GM19023 (cell line): ENCODE measurements around the gene EVA1A.

Experiments used
- ATAC-seq: cut with Tn5 transposase; IDR thresholded peaks from one replicate; pipeline ENCODE4 v1.9.1; 2021; ENCODE audit warnings: mild to moderate bottlenecking, moderate library complexity; ENCODE audit not compliant: unreplicated experiment

EVA1A gene

DNA sequence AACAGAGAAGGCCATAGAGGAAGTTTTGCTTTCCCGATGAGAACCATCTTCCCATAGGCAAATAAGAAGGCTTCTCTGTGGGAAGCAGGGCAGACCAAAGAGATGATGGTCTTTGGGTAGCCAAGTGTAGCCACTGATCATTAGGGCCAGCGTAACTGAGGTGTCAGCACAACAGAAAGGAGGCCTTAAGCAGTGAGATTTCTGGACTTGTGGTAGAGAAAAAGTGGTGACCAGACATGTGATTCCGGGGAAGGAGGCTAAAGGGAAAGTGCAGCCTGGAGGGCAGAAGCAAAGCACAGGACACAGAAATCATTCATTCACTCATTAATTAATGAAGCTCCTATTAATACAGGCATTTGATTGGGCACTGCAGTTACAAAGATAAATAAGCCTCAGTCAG, 15.4 kb downstream of the EVA1A start:
- ATAC-seq: no peak

DNA sequence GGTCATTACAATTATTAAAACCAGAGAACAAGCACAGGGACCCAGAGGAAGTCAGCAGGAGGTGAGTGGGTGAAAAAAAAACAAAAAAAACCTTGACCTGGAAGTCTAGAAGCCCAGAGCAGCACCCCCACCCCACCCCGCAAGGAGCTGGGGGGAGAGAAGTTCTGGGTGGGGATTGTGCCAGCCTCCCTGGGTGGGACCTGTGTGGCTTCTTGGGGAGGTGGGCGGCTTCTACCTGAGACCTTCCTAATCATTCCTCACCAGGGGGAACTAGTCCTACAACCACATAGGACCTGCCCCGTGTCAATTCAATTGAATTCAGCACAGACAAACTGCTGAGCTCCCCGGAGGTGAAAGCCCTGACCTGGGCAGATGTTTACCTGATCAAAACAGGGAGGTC, 17.3 kb downstream of the EVA1A start:
- no peak for ATAC-seq

DNA sequence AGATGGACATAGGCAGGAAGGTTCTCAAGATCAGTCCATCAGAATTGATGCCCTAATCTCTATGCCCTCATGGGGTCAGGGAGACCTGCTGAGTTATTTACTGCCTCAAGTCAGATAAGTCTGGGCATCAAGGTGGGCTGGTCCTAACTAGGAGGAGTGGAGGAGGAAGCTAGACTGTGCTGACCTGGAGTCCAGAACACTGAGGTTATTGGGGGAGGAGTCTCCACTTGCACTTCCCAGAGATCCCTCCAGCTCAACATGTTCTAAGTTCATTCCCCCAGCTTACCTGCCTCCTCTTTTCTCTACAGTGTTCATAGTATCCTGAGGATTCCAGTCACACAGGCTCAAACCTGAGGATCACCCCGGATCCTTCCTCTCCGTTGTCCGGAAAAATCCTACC, 19.3 kb downstream of the EVA1A start:
- ATAC-seq: no peak

DNA sequence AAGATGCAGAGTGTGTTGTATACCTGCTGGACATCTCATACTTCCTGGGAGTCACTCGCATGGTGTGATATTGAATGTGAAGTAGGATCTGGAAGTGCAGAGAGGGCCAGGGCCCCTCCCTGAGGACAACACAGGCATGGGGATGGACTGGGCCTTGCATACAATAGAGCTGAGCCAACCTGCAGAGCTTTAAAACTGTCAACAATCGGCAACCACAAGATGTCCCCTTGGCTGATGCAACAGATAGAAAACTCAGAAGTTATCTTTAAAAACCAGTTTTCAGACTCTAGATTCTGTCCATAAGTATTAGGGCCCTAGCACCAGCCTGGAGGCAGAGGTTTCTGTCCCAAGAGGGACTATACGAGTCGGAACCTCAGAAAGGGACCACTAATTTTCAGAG, 19.7 kb downstream of the EVA1A start:
- no peak for ATAC-seq

DNA sequence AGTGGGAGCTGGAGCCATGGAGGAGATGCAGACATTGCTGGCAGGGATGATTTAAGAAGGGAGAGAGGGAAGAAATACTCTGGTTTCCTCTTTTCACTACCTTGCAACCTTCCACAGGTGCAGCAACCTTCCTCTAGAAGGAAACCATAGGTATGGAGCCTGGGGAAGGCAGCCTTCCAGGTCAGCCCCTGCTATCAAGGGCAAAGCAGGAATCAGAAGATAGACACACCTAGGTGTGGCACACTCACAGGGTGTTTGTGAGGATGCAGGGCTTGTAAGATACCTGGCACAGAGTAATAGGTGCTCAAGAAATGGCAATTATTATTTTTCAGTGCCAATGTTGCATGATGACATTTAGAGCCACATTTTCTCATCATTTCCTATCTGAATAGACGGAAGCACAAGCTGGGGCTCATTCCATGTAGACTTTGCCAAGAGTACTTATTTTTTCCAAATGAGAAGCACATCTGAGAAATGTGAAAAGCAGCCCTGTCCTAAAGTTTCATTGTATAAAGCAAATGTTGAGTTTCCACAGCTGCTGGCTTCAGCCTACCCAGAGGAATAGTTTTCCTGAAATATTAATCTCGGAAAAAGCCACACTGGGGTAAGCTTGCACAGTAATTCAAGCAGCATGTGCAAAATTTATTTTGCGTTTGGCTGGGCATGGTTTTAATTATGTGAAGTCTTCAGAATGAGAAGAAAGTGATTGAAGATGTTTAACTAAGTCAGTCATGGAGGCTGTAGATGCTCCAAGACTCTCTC, 20.6 kb downstream of the EVA1A start:
- no peak for ATAC-seq

DNA sequence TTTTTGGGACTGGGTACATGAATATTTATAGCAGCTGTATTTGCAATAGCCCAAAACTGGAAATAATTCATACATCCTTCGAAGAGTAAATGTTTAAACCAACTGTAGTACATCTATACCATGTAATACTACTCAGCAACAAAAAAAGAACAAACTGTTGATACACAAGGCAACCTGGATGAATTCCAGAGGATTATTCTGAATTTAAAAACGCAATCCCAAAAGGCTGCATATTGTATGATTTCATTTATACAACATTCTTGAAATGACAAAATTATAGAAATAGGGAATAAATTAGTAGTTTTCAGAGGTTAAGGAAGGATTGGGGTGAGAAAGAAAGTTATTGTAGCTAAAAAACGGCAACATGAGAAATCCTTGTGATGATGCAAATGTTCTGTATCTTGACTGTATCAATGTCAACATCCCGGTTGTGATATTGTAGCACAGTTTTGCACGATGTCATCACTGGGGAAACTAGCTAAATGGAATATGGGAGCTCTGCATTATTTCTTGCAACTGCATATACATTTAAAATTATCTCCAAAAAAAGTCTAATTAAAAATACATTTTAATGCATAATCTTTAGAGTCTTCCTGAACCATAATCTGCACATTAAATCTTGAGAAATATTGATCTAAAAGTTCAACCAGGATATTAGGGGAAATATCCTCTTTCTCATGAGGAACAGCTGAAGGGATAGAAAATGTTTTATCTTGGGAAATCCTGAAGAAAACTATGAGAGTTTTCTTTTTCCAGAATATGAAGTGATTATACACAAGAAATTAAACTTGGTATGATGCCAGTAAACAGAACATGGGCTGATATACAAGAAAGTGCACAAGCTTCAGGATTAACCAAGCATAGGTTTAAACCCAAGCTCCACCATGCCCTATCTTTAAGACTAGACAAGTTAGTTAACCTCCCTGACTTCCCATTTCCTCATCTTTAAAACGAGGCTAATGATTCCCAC, 21.9 kb downstream of the EVA1A start:
- no peak for ATAC-seq

DNA sequence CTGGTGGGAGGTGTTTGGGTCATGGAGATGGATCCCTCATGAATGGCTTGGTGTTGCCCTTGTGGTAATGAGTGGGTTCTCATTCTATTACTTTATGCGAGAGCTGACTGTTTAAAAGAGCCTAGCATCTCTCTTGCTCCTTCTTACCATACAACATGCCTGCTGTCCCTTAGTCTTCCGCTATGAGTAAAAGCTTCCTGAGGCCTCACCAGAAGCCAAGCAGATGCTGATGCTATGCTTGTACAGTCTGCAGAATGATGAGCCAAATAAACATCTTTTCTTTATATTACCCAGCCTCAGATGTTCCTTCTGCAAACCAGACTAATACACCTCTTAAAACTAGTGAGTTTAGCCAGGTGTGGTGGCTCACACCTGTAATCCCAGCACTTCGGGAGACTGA, 23.1 kb downstream of the EVA1A start:
- ATAC-seq: no peak

DNA sequence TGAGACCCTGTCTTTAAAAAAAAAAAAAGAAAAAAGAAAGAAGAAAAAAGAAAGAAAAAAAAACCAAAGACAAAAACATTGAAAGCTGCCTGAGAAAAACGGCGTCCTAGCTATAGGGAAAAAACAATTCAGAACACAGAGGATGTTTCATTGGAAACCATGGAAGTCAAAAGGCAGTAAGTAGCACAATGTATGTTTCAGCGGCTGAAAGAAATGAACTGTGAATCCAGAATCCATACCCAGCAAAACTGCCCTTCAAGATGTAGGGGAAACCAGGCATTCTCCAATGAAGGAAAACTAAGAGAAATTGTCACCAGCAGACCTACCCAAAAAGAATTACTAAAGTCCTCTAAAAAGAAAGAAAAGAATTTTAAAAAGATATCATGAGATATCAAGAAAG, 27.6 kb downstream of the EVA1A start:
- ATAC-seq: no peak

DNA sequence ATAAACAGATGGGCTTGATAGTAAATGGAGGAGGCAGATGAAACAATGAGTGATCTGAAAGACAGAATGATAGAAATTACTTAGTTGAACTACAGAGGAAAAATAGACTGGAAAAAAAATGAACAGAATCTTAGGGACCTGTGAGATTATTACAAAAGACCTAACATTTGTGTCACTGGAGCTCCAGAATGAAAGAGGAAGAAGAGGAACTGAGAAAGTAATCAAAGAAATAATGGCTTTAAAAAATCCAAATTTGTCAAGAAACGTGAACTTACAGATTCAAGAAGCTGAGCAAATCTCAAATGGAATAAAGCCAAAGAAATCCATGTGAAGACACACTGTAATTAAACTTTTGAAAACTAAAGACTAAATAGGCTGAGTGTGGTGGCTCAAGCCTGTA, 28.3 kb downstream of the EVA1A start:
- ATAC-seq: no peak

DNA sequence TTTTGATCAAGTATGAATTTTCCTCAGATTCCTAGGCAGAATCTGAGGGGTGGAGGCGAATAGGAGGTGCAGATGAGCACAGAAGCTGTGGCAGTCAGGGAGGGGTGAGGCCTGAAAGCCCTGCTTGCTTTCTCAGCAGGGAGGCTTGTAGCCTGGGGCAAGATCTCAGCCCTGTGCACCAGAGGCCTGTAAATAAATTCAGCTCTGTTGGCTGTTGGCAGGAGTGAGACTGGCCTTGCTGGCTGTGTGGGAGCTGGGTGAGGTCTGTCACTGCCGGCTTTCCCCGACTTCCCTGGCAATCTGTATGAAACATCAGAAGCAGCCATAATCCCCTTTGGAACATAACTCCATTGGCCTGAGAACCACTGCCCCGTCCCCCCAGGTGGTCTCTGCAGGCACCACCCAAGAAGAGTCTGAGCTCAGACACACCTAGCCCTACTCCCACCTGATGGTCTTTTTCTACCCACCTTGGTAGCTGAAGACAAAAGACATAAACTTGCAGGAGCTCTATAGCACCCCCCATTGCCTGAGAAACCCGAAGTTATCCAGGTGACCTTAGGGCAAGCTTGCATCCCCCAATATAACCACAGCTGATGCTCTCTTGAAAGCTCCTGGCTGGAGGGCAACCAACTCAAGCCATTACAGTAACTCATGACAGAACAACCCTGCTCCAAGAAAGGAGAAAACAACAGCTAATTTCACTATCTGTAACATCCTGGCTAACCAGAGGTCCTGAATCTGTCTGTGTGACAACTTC, 32.3 kb downstream of the EVA1A start:
- ATAC-seq: no peak

DNA sequence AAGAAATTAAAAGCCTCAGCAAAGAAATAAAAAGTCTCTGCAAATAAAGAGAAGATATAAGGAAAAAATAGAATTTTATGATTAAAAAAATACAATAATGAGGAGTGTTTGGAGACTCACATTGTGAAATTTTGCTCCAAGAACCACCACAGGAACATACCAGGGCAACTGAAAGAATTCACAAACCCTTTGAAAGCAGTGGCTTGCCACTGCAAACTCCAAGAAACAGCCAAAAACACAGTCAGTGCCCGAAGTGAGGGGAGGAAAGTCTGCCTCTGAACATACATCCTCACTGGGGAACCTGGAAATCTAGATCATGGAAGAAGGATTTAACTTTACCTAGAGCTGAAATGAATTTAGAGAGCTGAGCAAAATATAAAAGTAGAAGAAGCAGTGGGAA, 33.1 kb downstream of the EVA1A start:
- ATAC-seq: no peak

DNA sequence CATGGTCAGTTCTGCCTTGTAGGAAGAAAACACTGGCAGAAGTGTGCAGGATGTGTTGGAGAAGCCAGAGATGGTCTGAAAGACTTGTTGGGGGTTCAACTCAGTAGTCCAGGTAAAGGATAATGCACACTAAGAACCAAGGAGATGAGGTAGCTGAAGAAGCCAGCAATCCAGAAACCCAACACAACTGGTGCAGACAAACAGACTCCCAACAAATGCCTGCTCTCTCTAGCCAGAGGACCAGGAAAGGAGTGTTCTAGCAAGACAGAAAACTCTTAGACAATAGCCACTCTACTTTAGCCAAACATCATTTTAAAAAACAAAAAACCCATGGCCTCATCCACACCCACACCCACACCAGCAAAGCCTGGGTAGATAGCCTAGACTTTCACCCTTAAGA, 33.9 kb downstream of the EVA1A start:
- no peak for ATAC-seq

DNA sequence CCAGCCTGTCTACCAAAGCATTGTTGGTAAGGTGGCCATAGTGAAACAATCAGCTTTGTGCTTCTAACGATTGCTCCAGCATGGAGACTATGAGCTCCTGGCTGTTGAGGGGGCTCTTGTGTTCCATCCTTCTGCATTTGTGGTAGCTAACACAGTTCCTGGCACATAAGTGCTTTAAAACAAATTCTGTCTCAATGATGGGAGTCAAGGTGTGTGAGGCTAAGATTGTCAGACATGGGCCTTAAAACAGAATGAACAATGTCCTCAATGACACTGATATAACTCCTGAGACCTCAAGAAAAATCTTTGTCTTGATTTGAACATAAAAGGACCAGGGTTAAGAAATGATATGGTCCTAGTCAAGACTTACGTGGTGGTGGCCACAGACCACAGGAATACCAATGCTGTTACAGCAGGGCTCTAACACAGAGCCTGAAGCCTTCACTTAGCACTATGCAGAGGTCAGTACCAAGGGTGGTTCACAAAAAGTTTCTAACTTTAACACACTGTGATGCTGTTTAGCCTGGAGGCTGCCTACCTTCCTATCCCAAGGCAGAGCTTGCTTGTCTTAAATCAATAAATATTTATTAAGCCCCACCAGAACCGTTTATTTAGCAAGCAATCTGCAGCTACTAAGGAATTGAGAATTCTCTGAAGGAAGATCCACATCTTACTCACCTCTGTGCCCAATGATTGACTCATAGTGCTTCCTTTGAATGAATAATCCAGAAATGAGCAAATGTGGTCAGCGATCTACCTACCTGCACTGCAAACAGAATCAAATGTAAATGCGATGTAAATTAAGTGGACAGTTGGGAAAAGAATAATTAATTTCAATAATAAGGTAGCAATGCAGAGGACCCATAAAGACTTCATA, 35.1 kb downstream of the EVA1A start:
- no peak for ATAC-seq

DNA sequence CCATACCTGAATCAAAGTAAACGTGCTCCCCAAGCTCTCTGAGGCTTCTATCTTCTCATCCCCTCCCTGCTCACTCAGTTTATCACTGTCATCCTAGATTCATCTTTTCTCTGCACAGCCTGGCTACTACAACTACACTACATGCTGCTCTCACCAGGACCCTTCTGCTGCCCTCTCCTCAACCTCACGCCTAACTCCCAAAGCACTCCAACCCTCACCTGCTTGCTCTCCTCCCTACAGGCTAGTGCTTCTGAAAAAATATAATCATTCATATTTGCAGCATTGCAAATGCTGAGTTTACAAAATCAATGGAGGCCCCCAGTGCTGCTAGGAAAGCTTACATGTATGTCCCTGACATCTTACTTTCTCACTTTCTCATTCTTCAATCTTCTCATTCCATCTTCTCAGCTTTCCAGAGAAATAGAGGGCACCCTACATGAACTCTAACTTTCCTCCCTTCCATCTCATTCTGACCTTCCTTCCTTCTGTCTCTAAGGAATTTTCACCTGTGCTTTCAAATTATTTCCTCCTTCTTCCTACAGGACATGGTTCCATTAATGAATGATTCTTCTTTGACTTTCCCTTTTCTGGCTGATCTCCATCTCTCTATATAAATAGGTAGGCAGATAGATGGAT, 36.3 kb downstream of the EVA1A start:
- ATAC-seq: no peak

DNA sequence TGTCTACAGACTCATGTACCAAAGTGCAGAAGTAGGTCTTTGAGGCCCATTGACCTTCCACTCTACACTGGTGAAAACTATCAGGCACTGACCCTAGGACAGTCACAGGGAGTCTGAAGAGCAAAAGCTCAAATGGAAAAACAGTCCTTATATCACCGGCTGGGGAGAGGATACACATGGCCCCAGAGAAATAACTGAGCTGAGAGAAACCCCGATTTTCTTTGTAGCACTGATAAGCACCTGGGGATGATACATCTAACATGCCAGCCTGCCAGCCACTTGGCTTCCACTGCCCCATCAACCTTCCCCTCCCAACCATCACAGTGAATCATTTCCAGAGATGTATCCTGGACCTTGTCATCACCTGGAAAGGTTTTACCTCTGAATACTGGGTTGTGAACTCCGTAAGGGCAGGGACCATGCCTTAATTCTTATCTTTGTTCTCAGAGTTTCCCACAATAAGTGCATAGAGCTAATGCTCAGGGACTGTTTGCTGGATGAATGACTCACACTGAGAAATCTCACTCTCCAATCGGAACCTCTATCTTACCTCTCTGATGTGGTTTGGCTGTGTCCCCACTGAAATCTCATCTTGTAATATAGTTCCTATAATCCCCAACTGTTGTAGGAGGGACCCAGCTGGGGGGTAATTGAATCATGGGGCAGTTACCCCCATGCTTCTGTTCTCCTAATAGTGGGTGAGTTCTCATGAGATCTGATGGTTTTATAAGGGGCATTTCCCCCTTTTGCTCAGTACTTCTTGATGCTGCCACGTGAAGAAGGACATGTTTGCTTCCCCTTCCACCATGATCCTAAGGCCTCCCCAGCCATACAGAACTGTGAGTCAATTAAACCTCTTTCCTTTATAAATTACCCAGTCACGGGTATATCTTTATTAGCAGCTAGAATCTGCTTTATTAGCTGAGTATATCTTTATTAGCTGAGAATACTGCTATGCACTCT, 37.1 kb downstream of the EVA1A start:
- peak; percentile 68 for ATAC-seq

DNA sequence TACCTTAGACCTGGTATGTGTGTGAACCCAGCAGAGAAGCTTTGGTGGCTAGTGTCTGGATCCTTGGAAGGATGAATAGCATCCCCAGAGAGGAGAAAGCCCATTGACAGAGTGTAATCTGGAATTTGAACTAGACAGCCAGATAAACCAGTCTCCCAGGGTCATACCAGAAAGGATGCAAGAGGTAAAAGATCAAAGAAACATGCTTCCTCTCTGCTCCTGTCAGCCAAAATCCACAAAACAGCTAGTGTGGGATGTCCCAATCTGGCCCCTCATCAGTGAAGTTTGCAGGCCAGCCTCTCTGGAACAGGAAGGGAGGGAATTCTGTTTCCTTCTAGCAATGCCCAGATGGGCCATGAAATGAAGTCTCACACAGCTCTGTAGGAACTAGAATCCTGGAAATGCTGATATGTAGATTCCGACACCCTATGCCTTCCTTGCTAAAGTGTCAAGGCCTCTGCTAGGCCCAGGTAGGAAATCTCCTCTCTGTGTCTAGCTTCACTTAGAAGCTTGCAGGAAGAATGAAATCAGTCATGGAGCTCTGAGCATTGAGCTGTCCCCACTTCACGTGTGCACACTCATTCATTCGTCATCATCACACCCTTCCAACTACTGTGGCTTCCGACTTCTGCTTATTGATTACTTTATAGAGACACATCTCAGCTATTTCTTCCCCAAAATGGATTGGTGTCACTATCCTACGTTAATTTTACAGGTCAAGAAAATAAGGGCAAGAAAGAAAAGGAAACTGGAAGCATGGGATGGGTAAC, 38.0 kb downstream of the EVA1A start:
- ATAC-seq: no peak

DNA sequence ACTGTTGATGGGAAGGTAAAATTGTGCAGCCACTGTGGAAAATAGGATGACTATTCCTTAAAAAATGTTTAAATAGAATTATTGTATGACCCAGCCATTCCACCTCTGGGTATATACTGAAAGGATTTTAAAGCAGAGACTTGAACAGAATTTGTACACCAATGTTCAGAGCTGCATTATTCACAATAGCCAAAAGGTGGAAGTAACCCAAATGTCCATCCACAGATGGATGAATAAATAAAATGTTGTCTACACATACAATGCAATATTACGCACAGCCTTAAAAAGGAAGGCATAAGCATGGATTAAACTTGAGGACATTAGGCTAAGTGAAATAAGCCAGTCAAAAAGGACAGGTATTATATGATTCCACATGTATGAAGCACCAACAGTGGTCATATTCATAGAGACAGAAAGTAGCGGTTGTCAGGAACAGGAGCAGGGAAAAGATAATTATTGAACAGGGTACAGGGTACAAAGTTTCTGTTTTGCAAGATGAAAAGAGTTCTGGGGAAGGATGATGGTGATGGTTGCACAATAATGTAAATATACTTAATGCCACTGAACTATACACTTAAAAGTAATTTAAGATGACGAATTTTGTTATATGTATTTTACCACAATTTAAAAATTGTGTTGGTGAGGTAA, 39.4 kb downstream of the EVA1A start:
- no peak for ATAC-seq

DNA sequence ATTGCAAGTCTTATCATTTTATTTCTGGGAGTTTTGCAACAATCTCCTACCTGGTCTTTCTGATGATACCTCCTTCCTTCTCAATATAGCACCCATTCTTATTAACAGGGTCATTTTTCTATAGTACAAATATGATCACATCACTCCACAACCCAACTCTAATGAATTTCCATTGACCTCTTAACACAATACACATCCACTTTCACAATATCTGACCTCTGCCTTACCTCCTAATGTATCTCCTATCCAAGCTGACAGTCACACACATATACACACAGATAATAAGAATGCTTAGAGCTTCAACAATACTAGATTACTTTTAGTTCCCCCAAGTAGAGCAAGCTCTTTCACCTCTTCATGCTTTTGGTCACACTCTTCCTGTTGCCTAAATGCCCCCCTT, 40.9 kb downstream of the EVA1A start:
- no peak for ATAC-seq
